Lower lobe of right lung (tissue), 2 donors: ENCODE results near the gene ZNF365. TPM values are rescaled to one million over a fixed set of nuclear protein-coding genes. Genes with fewer than 3 reads are reported as not detected.

Experiments
- ATAC-seq, 2 donors: fragments of 200-7000 bp; cut with Tn5 transposase; one replicate each; pipeline ENCODE4 v1.9.1; 2020 to 2022; ENCODE audit warnings: mild to moderate bottlenecking in 2 of 2, moderate library complexity in 2 of 2
- DNase-seq: peaks from one replicate; pipeline ENCODE4 v3.0.0-alpha.2; 2020
- H3K27ac ChIP-seq: fragments of 200-600 bp; one replicate; pipeline ENCODE4 v1.8.0; 2022
- H3K27me3 ChIP-seq: fragments of 200-600 bp; one replicate; pipeline ENCODE4 v1.8.0; 2022; ENCODE audit warnings: low read depth
- H3K36me3 ChIP-seq: fragments of 200-600 bp; one replicate; pipeline ENCODE4 v1.8.0; 2022; ENCODE audit warnings: mild to moderate bottlenecking
- H3K4me1 ChIP-seq: fragments of 200-600 bp; one replicate; pipeline ENCODE4 v1.8.0; 2022
- H3K4me3 ChIP-seq: fragments of 200-600 bp; one replicate; pipeline ENCODE4 v1.8.0; 2022; ENCODE audit warnings: mild to moderate bottlenecking
- H3K9me3 ChIP-seq: fragments of 200-600 bp; one replicate; pipeline ENCODE4 v1.8.0; 2022
- intact Hi-C: fragments of 100-400 bp; cut with DNase I; formaldehyde crosslinking; loops from one replicate; pipeline ENCODE4 v1.11.0; 2022
- total RNA-seq: library from RNA; stranded (reverse); fragmentation: NEBNext Ultra II Directional; extraction: Animal tissue kit (Norgen Biotek cat#: 25700); gene quantifications from one replicate; pipeline ENCODE4 v1.2.1, GENCODE V29; 2021
- TF ChIP-seq, protein P1 (sequence below): fragments of 200-600 bp; IDR thresholded peaks from one replicate; pipeline ENCODE4 v1.8.0; 2022; ENCODE audit warnings: antibody characterized with exemption, mild to moderate bottlenecking
- donor health status: DM: no; HTN: yes; CAD: no; lungs with severe emphysema.

Gene ZNF365
- total RNA-seq, 1 donor from 2014 or later = 1.2 TPM

DNA sequence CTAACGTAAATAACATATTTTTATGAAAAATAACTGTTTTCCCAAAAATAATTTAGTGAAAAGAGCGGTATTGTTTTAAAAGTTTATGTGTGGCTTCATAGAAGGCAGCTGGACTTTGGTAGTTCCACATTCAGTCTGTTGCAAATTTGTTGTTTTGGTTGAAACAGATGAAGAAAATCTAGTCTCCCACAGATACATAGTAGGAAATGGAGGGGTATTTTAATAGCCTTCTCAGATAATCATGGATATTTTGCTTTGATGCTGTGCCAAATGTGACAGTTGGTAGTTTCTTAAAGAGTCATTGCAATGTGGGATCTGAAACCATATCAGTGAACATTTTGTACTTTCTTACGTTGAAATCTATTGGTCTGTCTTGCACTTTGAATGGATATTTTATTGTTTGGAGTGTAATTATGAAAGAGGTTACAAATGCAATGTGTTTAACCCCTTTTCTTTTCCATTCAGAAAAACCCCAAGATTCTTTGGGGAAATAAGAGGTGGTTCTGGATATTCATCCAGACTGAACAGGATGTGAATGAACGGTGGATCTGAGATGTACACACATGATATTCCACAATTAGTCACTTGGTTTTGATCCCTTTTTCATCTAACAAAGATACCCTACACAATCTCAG lies 10.4 kb downstream of the ZNF365 start:
- Histone ChIP-seq H3K36me3 (no peaks in the 10 kb centered on the region), H3K4me3 (no peak overlapping the region), H3K9me3 (no peaks in the 10 kb centered on the region), H3K4me1 (no peaks in the 10 kb centered on the region), H3K27ac (no peak overlapping the region), H3K27me3 (no peaks in the 10 kb centered on the region)
- ATAC-seq (no peak), DNase-seq (no peak)
- intact Hi-C loops = no loop called here
- TF ChIP-seq, protein P1, sequence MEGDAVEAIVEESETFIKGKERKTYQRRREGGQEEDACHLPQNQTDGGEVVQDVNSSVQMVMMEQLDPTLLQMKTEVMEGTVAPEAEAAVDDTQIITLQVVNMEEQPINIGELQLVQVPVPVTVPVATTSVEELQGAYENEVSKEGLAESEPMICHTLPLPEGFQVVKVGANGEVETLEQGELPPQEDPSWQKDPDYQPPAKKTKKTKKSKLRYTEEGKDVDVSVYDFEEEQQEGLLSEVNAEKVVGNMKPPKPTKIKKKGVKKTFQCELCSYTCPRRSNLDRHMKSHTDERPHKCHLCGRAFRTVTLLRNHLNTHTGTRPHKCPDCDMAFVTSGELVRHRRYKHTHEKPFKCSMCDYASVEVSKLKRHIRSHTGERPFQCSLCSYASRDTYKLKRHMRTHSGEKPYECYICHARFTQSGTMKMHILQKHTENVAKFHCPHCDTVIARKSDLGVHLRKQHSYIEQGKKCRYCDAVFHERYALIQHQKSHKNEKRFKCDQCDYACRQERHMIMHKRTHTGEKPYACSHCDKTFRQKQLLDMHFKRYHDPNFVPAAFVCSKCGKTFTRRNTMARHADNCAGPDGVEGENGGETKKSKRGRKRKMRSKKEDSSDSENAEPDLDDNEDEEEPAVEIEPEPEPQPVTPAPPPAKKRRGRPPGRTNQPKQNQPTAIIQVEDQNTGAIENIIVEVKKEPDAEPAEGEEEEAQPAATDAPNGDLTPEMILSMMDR = no peak

DNA sequence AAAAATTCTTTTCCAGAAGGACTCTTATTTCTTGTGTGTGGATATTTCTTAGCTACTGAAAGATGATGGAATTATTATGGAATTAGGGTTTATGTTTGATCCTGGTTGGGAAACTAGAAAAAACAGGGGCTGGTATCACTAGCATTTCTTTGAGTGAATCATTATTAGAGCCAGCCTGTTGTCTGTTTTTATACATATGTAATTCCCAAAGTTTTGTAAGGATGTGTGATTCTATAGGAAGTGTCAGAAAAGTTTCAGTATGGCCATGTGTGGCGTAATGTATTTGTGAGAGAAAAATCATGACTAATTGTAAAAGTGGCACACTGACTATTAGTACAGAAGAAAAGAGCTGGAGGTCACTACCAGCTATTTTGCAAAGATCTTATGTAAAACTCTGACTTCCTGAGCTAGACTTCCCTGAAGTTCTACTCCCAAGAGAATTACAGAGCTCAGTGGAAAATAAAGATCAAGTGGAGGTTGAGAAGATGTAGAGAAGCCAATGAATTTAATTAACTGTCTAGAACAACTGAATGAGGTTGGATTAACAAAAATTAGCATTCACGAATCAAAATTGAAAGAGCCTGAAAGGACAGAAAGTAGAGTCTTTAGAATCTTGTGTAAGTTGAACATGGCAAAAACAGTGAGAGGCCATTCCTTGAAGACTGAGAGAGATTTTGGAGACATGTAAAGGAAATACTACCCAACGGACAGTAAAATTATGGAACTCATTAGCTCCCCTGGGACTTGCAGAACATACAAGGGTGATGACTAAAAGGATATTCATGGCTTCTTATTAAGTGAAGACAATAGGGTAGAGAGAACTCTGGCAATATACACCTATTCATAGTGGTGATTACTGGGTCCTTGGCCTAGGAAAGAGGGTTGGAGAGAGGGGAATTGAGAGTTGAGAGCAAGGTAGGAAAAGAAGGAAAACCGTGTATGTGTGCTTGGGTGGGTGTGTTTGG lies 12.5 kb downstream of the ZNF365 start:
- TF ChIP-seq, protein P1 = no peak
- no peak for DNase-seq
- H3K27me3 ChIP-seq = no peaks in the 10 kb centered on the region
- intact Hi-C loops = no loop called here
- no peak for ATAC-seq
- H3K4me1 ChIP-seq = no peaks in the 10 kb centered on the region
- no peak overlapping the region for H3K4me3 ChIP-seq
- H3K9me3 ChIP-seq = no peaks in the 10 kb centered on the region
- no peaks in the 10 kb centered on the region for H3K36me3 ChIP-seq
- H3K27ac ChIP-seq = no peak overlapping the region

DNA sequence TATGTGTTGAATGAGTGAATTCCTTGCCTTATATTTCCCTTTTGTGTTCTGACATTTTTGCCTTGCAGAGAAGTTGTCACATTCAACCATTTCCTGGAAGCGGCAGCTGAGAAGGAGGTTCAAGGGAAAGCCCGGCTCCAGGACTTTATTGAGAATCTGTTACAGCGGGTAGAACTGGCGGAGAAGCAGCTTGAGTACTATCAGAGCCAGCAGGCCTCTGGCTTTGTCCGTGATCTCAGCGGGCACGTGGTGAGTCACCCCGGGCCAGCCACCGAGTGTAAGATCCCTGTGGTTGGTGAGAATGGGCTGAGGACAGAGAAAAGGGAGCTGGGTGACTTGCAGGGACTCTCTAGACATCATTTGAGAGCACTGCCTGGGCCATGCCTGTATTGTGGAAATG lies 14.2 kb downstream of the ZNF365 start:
- intact Hi-C loops = no loop called here
- TF ChIP-seq, protein P1 = no peak
- DNase-seq (no peak), ATAC-seq (no peak)
- Histone ChIP-seq H3K9me3 (no peaks in the 10 kb centered on the region), H3K27ac (no peak overlapping the region), H3K36me3 (no peaks in the 10 kb centered on the region), H3K4me1 (no peaks in the 10 kb centered on the region), H3K27me3 (no peaks in the 10 kb centered on the region), H3K4me3 (no peak overlapping the region)

DNA sequence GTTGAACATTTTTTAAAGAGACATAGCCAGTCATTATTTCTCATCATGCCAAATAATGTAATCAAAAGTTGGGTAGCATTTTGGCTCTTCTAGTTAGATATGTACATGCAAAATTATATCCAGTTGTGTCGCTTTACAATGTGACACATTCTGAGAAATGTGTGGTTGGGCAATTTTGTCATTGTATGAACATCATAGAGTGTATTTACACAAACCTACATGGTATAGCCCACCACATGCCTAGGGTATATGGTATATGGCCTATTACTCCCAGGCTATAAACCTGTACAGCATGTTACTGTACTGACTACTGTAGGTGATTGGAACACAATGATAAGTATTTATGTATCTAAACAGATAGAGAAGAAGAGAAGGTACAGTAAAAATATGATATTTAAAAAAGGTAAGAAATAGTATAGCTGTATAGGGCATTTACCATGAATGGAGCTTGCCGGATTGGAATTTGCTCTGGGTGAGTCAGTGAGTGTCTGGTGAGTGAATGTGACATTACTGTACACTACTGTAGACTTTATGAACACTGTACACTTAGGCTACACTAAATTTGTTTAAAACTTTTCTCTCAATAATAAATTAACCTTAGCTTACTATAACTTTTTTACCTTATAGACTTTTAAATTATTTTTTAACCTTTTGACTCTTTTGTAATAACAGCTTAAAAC lies 16.5 kb downstream of the ZNF365 start:
- ATAC-seq (no peak), DNase-seq (no peak)
- Histone ChIP-seq H3K27ac (no peak overlapping the region), H3K36me3 (no peaks in the 10 kb centered on the region), H3K4me1 (no peaks in the 10 kb centered on the region), H3K9me3 (no peaks in the 10 kb centered on the region), H3K4me3 (no peak overlapping the region), H3K27me3 (no peaks in the 10 kb centered on the region)
- intact Hi-C loops = no loop called here
- TF ChIP-seq, protein P1 = no peak

DNA sequence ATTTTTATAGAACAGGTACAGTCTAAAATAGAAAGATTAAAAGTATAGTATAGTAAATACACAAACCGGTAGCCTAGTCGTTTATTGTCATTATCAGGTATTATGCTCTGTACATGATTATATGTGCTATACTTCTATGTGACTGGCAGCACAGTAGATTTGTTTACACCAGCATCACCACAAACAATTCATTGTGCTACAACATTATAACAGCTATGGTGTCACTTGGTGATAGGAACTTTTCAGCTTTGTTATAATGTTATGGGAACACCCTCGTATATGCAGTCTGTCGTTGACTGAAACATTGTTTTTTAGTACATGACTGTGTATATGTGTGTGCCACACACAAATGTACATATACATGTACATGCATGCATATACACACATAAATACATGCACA lies 19.1 kb downstream of the ZNF365 start:
- H3K27ac ChIP-seq = no peak overlapping the region
- H3K4me1 ChIP-seq = no peaks in the 10 kb centered on the region
- TF ChIP-seq, protein P1 = no peak
- DNase-seq (no peak), ATAC-seq (no peak)
- no peak overlapping the region for H3K4me3 ChIP-seq
- no peaks in the 10 kb centered on the region for H3K9me3 ChIP-seq
- no peaks in the 10 kb centered on the region for H3K27me3 ChIP-seq
- no peaks in the 10 kb centered on the region for H3K36me3 ChIP-seq
- intact Hi-C loops = no loop called here
